Type B pancreatic cell (in vitro differentiated cells): ENCODE measurements around the gene CARHSP1. TPM values are rescaled to one million over a fixed set of nuclear protein-coding genes. Genes with fewer than 3 reads are reported as not detected.
A peak's percentile ranks its signal among the peaks of the same experiment; 100 is the strongest.

Experiments
- DNase-seq: peaks from one replicate; pipeline ENCODE4 v3.0.0; 2021; ENCODE audit warnings: mixed read lengths; ENCODE audit not compliant: unreplicated experiment; ENCODE audit errors: extremely low spot score
- H3K27ac Mint-ChIP-seq: 2 replicates; pipeline ENCODE4 v1.8.0; 2021; ENCODE audit warnings: mild to moderate bottlenecking, mixed read lengths
- H3K27me3 Mint-ChIP-seq: 2 replicates; pipeline ENCODE4 v1.8.0; 2021; ENCODE audit warnings: mixed read lengths
- H3K36me3 Mint-ChIP-seq: 2 replicates; pipeline ENCODE4 v1.8.0; 2021; ENCODE audit warnings: mixed read lengths
- H3K4me1 Mint-ChIP-seq: one replicate; pipeline ENCODE4 v1.8.0; 2021; ENCODE audit warnings: mixed read lengths; ENCODE audit not compliant: unreplicated experiment
- H3K4me3 Mint-ChIP-seq: 2 replicates; pipeline ENCODE4 v1.8.0; 2021; ENCODE audit warnings: mild to moderate bottlenecking, mixed read lengths
- H3K9me3 Mint-ChIP-seq: 2 replicates; pipeline ENCODE4 v1.8.0; 2021; ENCODE audit warnings: mixed read lengths
- total RNA-seq: library from RNA; stranded (reverse); gene quantifications from 2 replicates; pipeline ENCODE4 v1.2.1, GENCODE V29; 2021; ENCODE audit warnings: low replicate concordance
- TF ChIP-seq, protein P1 (sequence below): fragments of 200-600 bp; sonication (generic); conservative IDR thresholded peaks from 2 replicates; pipeline ENCODE4 v1.5.0; 2021; ENCODE audit warnings: antibody characterized with exemption, mild to moderate bottlenecking

CARHSP1 gene
- total RNA-seq, 1 donor from 2014 or later = 84.6 TPM

DNA sequence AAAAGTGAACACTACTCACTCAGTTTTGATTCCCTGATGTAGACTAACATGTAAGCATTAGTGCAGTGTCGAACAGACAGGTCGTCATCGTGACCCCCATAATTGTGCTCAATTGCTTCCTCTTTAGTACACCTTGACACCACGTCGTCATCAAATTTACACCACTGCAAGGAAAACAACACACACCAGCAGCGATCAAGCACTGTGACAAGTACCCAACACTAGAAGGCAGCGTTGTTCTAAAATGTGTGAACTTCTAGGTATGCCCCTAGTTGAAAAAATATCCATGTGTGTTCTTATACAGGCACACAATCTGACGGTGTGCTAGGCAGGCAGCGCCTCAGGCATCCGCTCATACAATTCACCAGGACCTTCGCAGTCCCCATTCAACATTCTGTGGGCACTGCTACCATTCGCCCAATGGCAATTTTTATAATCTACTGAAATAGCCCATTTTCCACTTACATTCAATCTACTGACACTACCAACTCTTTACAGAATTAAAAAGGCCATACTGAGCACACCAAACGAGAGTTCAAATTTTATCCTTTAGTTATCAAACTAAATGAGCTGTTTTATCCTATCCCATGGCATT is 36.5 kb upstream of the CARHSP1 start:
- TF ChIP-seq, protein P1, sequence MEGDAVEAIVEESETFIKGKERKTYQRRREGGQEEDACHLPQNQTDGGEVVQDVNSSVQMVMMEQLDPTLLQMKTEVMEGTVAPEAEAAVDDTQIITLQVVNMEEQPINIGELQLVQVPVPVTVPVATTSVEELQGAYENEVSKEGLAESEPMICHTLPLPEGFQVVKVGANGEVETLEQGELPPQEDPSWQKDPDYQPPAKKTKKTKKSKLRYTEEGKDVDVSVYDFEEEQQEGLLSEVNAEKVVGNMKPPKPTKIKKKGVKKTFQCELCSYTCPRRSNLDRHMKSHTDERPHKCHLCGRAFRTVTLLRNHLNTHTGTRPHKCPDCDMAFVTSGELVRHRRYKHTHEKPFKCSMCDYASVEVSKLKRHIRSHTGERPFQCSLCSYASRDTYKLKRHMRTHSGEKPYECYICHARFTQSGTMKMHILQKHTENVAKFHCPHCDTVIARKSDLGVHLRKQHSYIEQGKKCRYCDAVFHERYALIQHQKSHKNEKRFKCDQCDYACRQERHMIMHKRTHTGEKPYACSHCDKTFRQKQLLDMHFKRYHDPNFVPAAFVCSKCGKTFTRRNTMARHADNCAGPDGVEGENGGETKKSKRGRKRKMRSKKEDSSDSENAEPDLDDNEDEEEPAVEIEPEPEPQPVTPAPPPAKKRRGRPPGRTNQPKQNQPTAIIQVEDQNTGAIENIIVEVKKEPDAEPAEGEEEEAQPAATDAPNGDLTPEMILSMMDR = peak; percentile 54
- H3K27ac Mint-ChIP-seq = peak overlapping the region; percentile 28
- DNase-seq = no peak

DNA sequence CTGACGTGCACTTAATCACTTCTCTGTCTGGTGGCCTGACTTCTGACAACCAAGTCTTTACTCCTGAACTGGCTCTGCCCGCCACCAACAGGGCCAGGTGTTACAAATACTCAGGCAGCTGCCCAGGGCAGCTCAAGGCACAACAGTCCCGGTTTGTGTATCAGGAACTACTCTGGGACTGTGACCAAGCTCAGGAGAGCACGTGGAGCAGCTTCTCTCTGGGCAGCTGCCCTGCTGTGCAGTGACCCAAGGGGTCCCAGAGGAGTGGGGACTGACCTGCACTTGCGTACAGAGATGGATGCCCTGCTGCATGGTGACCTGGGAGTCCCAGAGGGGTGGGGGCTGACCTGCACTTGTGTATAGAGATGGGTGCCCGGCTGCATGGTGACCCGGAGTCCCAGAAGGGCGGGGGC is 35.2 kb upstream of the CARHSP1 start:
- Mint-ChIP-seq H3K27me3 (no peaks in the 10 kb centered on the region), H3K4me1 (no peaks in the 10 kb centered on the region), H3K27ac (no peak overlapping the region), H3K9me3 (no peaks in the 10 kb centered on the region), H3K36me3 (peaks cover 34% of the 10 kb centered on the region), H3K4me3 (no peak overlapping the region)
- TF ChIP-seq, protein P1 = no peak
- DNase-seq = no peak

More for the DNA sequence above, 36.5 kb upstream of the CARHSP1 start:
- H3K4me3 Mint-ChIP-seq = no peak overlapping the region
- H3K4me1 Mint-ChIP-seq = no peaks in the 10 kb centered on the region
- no peaks in the 10 kb centered on the region for H3K9me3 Mint-ChIP-seq
- H3K27me3 Mint-ChIP-seq = no peaks in the 10 kb centered on the region
- peaks cover 35% of the 10 kb centered on the region for H3K36me3 Mint-ChIP-seq

DNA sequence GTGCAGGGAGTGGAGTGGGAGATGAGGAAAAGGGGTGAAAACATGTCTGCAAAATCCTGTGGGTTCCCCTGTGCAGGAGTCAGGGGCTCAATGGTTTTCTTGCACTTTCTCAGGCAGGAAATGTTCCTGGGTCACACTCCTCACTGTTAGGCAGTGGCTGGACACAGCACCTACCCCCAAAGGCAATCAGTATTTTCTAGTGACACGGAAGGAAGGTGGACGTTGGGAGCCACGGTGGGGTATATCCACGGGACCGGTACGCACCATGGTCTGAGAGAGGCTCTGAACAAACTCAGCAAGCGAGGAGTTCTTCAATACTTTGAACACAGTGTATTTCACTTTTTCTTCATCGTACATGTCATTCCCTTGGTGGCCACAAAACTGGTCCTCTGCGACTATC is 34.2 kb upstream of the CARHSP1 start:
- H3K9me3 Mint-ChIP-seq = no peaks in the 10 kb centered on the region
- TF ChIP-seq, protein P1 = no peak
- H3K36me3 Mint-ChIP-seq = peaks cover 35% of the 10 kb centered on the region
- H3K27ac Mint-ChIP-seq = no peak overlapping the region
- no peak overlapping the region for H3K4me3 Mint-ChIP-seq
- H3K27me3 Mint-ChIP-seq = no peaks in the 10 kb centered on the region
- no peaks in the 10 kb centered on the region for H3K4me1 Mint-ChIP-seq
- DNase-seq = no peak

DNA sequence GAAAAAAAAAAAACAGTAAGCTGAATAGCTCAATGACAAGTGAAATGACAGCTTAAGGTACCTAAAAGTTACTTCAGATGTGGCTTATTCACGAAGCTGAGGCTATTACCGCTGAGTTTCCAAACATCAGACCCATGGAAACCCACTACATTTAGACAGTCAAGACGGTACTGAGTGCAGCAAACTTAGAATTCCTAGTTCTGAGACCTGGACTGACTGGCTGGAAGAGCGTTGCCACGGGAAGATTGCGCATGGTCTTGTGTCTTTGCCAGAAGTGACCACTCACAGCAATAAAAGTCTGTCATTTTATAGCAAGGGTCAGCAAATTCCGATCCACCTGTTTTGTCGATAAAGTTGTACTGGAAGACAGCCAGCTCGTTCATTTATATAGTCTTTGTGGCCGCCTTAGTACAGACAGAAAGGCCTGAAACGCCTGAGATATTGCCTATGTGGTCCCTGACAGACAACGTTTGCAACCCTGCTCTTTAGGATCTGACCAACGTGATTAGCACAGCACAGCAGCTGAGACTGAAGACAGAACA is 32.6 kb upstream of the CARHSP1 start:
- Mint-ChIP-seq H3K27me3 (no peaks in the 10 kb centered on the region), H3K36me3 (peaks cover 37% of the 10 kb centered on the region), H3K9me3 (no peaks in the 10 kb centered on the region), H3K27ac (no peak overlapping the region), H3K4me3 (no peak overlapping the region), H3K4me1 (no peaks in the 10 kb centered on the region)
- TF ChIP-seq, protein P1 = no peak
- no peak for DNase-seq

DNA sequence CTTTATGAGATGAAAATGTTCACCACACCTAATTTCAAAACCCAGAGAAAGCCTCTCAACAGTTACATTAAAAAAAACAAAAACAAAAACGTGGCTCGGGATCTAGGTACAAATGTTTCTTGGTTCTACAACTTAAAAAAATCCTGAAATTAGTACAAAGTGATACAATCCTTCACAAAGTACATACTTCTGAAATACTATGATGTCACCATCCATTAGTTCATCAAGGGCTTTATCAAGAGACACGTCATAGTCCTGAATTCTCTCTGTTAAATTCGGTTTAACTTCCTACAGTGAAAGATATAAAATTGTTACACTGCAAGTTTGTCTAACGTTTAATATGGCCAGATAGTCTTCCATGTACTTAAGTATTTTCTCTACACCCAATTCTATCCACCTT is 31.5 kb upstream of the CARHSP1 start:
- no peaks in the 10 kb centered on the region for H3K27me3 Mint-ChIP-seq
- H3K4me3 Mint-ChIP-seq = no peak overlapping the region
- peaks cover 31% of the 10 kb centered on the region for H3K36me3 Mint-ChIP-seq
- TF ChIP-seq, protein P1 = no peak
- DNase-seq = no peak
- no peaks in the 10 kb centered on the region for H3K9me3 Mint-ChIP-seq
- H3K4me1 Mint-ChIP-seq = no peaks in the 10 kb centered on the region
- no peak overlapping the region for H3K27ac Mint-ChIP-seq
